Astrocyte of the cerebellum (primary cell): ENCODE data around the gene ACOT9.

ENCODE experiments used
- DNase-seq: peaks from one replicate; pipeline ENCODE4 v3.0.0-alpha.2; 2011; ENCODE audit warnings: low read depth
- H3K4me3 ChIP-seq: 2 replicates; pipeline ENCODE4 v1.5.1; 2011; ENCODE audit warnings: mild to moderate bottlenecking, low read depth, low read length, moderate library complexity
- CTCF ChIP-seq: IDR thresholded peaks from 2 replicates; pipeline ENCODE4 v1.5.1; 2012; ENCODE audit warnings: low read length, low read depth, moderate library complexity, mild to moderate bottlenecking; ENCODE audit errors: missing control alignments
- in situ Hi-C: cut with HindIII; loops from 2 replicates; pipeline ENCODE4 v1.10.0; 2017; ENCODE audit warnings: low sequenced_read_pairs

The ACOT9 gene

DNA sequence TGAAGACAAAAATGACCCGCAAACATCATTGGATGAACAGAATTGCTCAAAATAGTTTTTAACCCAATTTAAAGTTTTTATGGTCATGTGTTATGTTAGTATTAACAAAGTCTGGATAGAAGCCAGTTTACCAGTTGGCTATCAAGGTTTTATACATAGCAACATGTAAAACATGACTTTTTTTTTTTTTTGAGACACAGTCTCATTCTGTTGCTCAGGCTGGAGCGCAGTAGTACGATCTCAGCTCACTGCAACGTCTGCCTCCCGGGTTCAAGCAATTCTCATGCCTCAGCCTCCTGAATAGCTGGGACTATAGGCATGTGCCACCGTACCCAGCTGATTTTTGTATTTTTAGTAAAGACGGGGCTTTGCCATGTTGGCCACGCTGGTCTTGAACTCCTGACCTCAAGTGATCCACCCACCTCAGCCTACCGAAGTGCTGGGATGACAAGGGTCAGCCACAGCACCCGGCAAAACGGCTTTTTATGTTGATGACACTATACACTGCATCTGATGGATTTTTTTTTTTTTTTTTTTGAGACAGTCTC lies 43.3 kb upstream of the ACOT9 start:
- H3K4me3 ChIP-seq = no peak overlapping the region
- DNase-seq = no peak
- in situ Hi-C loops = no loop called here
- no peak for TF ChIP-seq CTCF

DNA sequence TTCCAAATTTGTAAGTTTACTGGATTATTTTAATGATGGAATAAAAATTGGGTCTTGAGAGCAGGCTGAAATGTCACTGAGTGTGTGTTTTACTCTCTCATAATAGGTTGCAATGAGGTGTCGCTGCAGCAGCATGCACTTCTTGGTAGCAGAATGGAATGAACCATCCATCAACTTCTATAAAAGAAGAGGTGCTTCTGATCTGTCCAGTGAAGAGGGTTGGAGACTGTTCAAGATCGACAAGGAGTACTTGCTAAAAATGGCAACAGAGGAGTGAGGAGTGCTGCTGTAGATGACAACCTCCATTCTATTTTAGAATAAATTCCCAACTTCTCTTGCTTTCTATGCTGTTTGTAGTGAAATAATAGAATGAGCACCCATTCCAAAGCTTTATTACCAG lies 42.5 kb upstream of the ACOT9 start:
- TF ChIP-seq CTCF = no peak
- H3K4me3 ChIP-seq = no peak overlapping the region
- DNase-seq = no peak
- in situ Hi-C loops = no loop called here

- peak overlapping the region; percentile 69 for H3K4me3 ChIP-seq
- in situ Hi-C loops = no loop called here
- DNase-seq = peak; percentile 34
- TF ChIP-seq CTCF = no peak
These were observed 41.6 kb upstream of the ACOT9 start for GRCh38 chrX:23784470-23785331.

DNA sequence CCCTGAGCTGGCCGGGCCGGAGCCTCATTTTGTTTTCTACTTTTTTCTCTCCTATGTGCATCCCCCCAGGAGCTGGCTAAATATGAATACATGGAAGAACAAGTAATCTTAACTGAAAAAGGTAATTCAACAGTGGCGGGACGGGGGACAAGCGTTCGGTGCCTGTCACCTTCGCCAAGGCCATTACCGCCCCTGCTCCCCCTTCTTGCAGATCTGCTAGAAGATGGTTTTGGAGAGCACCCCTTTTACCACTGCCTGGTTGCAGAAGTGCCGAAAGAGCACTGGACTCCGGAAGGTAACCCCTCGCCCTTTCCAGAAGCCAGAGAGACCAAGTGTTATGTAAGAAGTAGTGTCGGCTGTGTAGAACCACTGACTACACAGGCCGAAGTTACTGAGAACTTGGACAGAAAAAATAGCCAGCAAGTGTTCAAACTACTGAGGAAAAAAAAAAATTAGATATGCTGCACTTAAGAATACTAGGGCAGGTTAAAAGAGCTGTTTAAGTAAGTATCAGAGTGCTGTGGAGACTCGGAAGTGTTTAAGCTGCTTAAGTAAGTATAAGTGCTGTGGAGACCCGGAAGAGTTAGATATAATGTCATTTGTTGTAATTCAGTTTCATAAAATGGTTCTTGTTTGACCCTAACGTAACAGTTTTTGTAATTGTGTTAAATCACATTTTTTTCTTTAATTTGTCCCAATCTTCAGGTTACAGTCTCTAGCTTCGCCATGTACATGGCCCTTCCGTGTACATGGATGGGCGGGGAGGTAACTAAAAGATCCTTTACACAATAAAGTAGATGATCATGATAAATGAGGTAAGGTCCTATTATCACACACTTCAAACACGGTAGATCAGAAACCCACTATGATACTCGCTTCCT lies 40.8 kb upstream of the ACOT9 start:
- no peak for DNase-seq
- in situ Hi-C loops = no loop called here
- no peak for TF ChIP-seq CTCF
- peak overlapping the region; percentile 69 for H3K4me3 ChIP-seq

DNA sequence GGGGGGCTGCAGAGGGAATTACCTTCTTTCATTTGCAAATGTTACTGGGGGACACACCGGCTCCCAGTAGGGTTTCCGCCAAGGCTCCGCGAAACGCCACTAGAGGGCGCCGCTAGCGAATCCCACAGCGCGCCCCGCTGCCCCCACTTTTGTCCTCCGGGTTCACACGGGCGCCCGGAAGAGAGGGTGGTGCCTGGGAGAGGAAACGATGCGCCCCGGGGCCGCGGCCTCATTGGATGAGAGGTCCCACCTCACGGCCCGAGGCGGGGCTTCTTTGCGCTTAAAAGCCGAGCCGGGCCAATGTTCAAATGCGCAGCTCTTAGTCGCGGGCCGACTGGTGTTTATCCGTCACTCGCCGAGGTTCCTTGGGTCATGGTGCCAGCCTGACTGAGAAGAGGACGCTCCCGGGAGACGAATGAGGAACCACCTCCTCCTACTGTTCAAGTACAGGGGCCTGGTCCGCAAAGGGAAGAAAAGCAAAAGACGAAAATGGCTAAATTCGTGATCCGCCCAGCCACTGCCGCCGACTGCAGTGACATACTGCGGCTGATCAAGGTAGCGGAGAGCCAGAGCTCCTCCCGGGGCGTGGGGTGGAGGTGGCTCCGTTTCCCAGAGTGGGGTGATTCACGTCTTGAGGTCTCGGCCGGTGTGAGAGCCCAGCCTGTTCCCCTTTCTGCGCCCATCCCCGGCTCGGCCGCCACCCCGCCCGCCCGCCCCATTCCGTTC lies 40.0 kb upstream of the ACOT9 start, which contains the start of gene SAT1:
SAT1 (plus strand) TSS at position 311 of the 726 bp plus-strand sequence; CDS start at position 490, 179 bp downstream.
- H3K4me3 ChIP-seq = peak within 1 kb of the TSS; percentile 69
- TF ChIP-seq CTCF = peak; percentile 71
- peak; percentile 84 for DNase-seq
- in situ Hi-C loops = no loop called here

GRCh38 chrX:23782455-23782854 lies 39.4 kb upstream of the ACOT9 start:
- DNase-seq = no peak
- in situ Hi-C loops = no loop called here
- no peak for TF ChIP-seq CTCF
- H3K4me3 ChIP-seq = no peak overlapping the region
